Lower leg skin (tissue), 3 donors: ENCODE measurements around the gene CALD1.

ENCODE experiments used
- CTCF ChIP-seq, 3 donors: fragments of 450-650 bp; IDR thresholded peaks; one replicate each; pipeline ENCODE4 v1.5.1; 2016; ENCODE audit warnings: antibody characterized with exemption in 3 of 3, mild to moderate bottlenecking in 3 of 3, moderate library complexity in 2 of 3
- POLR2A ChIP-seq, 2 donors: fragments of 450-650 bp; IDR thresholded peaks; one replicate each; pipeline ENCODE4 v1.6.1; 2016 to 2017; ENCODE audit warnings: antibody characterized with exemption in 2 of 2, mild to moderate bottlenecking in 1 of 2, moderate library complexity in 1 of 2

GRCh38 chr7:134957005-134957404 is 177.6 kb downstream of the CALD1 start:
- TF ChIP-seq CTCF (IDR thresholded peaks at IDR 0.05), result no peak
- TF ChIP-seq POLR2A (IDR thresholded peaks at IDR 0.05), result no peak
